ENCODE data around the gene HDAC4.

HDAC4 gene

DNA sequence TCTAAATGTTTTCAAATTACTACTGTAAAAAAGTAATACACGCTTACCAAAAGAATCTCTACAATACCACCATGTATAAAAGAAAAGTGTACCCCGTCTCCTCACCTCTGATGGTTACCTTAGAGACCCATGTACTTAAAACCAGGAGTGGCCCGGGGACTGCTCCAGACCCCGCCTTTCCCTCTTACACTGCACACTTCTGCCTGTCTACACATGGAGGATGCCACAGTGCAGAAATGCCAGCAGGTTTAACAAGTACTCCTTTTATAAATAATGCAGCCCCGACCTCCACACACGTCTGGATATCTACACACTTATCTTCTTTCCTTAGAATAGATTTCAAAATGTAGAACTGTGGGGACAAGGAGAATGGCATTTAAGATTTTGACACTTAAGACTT, 5.3 kb downstream of the HDAC4 start:
- no peak for DNase-seq

DNA sequence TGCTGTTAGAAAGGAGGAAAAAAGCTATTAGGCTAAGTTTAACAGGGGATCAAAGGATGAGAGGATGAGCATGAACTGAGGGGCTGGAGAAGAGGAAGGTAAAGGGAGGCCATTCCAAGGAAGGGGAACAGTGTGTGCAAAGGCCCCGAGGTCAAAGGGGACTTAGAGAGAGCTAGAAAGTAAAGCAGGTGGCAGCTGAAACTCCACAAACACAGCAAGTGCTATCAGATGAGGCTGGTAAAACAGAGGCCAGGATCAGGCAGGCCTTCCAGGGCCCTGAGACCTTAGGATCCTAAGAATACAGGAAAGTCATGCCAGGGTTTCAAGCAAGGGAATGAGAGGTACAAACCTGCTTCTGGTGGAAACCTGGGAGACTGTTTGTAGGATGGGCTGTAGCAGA, 5.8 kb downstream of the HDAC4 start:
- no peak for DNase-seq

DNA sequence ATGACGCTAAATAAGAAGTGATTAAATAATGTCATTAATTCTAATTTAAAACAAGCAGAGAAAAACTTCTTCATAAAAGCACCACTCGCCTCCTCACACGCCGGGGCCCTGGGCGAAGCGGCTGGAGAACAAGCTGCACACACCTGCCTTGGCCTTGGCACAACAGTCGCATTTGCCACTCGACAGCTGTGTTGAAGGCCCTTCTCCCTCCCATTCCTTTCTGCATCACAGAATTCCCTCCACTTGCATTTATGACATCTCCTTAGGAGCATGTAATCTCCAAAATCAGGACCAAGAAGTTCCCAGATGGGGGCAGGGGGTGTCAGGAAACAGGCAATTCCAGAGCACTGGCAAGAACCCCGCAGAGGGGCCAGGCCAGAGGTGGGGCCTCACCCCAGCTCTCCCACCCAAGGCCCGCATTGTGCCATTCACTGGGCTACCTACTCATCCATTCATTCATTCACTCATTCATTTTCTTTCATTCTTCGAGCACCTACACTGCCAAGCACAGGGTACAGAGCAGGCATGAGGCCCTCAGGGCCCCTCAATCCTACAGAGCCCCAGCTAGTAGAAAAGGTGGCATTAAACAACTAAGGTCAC, 6.4 kb downstream of the HDAC4 start:
- DNase-seq = no peak

DNA sequence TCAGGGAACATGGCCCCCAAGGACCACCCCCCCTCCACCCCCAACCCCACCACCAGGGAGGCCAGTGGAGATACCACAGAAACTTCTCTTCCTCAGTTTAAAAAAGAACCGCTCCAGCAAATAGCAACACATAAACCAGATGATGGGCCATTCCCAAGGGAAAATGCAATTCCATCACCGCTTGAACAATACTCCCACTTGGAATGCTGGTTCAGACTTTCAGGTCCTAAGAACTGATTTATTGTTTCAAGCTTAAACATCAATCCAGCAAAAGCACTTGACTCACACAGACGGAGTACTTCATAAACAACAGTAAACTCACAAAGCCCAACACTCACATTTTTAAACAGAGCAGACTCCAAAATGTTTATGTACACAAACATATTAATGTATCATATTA, 6.9 kb downstream of the HDAC4 start:
- no peak for DNase-seq

DNA sequence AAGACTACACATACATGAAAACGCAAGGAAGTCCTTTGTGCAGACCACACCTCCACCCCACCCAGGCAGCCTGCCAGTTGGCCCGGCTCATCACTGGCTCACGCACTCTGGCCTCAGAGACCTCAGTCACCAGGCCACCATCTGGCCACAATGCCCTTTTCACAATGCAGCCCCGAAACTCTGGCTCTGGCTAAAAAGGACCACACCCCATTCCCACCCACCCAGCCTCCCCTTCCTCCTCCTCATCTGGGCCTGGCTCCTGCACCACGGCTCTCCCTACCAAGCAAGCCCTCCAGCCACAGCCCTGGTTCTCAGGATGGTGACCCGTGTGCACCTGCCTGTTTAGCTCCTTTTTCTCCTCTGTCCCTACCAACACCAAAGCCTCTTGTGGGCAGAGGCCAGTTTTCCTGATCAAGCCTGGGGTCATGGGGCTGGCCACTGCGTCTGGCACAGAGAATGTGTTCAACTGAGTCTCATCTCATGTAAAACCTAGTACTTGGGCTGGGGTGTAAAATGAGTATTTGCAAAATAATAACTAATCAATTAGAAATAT, 7.4 kb downstream of the HDAC4 start:
- DNase-seq = no peak

DNA sequence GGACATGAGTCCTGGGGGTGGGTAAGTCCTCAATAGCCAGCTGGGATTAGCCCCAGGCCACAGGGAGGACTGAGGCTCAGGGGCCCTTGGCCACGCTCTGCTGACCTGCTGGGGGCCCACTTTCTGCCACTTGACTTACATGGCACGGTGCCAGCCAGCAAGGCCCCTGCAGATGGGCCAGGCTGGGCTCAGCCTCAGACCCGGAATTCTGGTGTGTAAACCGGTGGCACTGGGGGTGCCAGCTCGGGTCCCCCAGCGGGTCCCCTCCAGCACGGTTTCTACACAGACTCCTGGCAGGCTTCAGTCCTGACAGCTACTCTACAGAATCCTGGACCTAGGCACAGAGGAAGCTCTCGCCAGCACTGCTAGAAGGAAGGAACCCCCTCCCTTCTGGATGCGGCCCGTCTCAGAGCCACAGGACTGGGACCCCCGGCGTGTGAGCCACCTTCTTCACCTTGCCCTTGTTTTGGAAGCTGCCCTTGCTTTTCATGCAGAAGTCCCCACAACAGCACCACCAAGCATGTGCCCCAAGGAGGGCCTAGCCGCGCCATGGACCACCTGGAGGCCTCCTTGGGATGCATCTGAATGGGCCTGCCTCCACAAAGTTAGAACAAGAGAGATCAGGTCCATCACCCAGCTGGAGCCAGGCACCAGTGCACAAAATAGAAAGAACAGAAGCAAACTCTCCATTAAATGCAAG, 8.0 kb downstream of the HDAC4 start:
- DNase-seq = no peak

DNA sequence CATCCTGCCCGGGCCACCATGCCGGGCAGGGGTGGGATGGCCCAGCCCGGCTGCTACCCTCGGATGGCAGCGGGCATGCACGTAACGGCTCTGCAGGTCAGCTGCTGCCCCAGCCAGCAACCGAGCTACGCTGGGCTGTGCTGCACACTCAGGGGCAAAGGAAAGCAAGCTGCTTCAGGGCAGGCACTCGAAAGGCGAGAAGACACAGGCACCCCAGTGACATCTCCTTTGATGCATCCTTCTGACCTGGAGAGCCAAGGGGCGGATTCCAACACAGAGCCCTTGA, 8.8 kb downstream of the HDAC4 start:
- no peak for DNase-seq

DNA sequence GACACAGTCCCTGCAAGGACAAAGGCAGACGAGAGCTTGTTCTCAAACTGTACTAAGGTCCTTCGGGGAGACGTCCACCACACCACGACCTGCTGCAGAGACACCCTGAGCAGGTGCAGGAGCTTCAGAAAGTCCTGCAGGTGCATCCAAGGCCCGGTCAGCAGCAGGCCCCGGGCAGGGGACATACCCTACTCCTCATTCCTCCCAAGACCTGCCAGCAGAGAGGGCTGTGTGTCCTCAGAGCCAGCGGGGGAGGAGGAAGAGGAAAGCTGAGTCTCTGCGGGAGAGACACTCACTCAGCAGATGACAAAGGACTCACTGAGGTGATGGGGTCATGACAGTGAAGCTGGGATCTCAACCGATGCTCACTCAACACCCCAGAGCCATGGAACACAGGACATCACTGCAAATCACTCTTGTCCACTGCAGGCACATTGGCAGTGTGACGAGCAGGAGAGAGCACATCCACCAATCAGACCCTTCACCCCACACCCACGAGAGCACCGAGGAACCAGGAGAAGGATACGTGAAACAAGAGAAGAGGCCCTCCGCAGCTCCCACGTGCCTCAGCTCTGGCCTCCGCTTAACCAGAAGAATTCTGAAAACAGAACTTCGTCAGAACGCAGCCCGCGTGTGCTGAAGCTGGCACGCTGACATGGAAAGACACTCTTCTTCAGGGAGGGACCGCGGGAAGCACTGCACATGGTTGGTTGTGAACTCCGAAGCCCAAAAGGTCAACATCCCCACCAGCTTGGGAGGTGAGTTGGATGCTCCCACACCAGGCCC, 9.3 kb downstream of the HDAC4 start:
- no peak for DNase-seq

DNA sequence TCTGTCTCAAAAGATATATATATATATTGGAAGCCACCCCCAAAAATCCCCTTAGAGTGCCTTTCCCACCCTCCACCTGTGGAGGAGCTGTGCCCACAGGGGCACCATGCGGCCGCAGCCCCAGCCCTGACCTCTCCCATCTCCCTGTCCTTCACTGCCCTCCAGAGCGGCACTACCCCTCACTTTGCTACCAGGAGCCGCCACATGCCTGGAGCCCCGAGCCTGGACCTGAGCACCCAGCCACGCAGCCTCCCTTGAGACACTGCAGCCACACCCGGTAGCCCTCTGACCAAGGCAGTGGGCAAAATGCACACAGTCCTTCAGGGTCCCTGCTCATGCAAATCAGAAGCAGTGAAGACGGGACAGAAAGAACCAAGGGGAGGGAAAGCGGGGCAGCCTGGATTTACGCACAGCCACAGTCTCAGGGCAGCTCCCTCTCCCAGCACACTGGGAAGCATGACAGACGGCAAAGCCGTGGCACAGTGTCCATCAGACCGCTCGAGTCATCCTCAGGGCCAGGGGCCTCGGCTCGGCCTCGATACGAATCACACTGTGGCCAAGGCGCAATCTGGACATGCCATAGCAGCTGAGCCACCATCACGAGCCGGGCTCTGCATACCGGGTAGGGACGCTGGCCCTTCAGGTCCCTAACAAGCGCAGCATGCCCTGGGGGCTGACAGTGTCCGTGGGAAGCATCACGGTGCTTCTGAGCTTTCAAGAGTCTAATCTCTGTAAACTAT, 10.1 kb downstream of the HDAC4 start:
- no peak for DNase-seq

DNA sequence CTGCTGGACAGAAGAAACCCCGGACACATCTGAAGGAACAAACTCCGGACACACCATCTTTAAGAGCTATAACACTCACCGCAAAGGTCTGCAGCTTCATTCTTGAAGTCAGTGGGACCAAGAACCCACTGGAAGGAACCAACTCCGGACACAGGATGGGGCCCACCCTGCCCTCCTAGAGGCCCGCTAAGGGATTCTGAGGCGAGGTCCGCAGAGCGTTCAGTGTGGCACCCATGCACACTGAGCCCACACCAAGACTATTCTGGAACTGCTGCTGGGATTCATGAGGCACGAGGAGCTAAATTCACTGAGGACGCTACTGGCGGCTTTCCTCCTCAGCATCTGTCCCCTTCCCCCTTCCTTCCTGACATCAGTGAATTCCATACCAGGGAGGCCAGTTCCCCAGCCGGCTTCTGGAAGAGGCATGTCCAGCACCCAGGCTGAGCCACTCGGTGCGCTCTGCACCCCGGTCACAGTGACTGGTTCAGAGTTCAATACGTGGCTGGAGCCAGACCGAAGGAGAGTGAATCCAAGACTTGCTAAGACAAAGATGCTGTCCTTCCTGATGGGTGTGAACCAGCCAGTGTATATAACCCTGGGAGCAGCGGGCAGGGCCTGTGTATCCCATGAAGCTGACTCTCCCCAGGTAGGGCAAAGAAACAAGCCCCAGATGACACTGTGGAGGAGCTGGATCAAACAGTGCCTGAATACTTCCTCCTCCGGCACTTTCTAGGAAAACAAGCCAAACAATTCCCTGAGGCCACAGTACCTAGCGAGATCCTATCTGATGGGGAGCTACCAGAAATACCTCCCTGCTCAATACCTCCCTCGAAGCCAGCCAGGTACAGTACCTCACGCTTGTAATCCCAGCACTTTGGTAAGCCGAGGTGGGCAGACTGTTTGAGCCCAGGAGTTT, 11.1 kb downstream of the HDAC4 start:
- no peak for DNase-seq

DNA sequence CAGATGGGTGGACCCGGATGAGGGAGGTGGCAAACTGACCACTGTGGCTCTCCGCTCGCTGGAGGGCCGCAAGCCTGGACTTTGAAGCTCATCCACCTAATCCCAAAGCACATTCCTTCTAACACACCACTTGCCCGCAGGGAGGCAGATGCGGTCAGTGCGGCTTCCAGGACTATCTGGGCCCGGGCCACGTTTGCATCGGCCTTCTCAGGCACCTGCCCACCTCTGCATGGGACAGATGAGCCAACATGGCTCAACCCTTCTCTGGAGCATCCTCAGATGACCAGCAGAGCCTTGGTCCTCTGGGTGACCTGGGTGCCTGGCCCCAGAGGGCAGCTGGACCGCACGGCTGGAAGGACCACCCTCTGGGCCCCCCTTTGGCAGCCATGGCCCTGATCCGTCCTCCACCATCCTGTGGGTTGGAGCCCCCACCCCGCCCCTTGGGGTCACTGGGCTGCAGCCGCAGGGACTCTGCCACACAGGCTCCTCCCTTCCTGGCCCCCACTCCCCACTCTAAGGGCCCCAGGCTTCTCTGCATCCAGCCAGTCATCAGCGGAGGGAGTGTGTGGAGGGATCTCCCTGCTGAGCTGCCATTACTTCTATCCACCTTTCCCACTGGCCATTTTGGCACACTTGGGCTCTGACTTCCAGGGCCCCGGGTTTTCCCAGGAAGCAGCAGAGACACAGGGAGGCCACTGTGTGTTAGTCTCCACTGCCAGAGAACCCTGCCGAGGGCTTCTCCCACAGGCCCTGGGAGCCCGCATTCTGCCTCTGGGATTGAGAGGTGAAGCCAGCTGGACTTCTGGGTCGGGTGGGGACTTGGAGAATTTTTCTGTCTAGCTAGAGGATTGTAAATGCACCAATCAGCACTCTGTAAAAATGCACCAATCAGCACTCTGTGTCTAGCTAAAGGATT, 12.3 kb downstream of the HDAC4 start:
- no peak for DNase-seq

DNA sequence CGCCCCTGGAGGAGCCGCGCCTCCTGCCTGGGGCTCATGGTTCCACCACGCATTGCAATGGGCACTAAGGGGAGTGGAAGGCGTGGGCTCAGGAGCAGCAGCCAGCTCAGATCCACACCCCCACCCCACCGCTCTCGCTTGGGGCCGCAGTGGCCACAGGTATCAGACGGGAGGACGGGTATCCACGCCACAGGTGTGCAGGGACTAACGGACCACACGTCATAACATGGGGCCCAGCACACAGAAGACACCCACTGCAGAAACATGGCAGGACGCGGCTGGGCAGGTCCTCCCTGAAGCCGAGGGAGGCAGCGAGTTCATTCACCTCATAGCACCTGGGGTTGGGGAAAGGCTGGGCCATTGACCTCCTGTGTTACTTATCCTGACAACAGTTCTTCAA, 13.0 kb downstream of the HDAC4 start:
- no peak for DNase-seq

DNA sequence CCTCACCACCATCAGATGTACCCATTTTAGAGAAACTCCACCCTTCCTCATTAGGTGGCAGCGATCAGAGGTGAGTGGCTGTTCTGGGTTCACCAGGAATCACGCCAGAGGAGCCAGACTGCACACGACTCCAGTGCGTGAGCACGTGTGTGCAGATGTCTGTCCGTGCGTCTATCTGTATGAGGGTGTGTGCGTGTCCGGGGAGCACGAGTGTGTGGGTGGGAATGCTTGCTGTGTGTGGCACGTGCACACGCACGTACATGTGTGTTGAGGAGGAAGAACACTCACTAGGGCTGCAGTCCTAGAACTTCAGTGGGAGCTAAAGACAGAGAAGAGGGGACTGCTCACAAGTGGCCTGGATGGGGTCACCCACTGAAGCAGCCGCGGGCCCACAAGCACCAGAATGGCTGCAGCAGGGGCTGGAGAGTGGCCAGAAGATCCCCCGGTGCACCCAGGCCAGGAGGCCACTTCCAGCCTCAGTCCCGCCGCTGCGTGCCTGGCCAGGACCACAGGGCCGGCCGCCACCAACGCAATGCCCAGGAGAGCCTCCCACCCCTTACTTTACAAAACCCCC, 13.9 kb downstream of the HDAC4 start:
- no peak for DNase-seq

DNA sequence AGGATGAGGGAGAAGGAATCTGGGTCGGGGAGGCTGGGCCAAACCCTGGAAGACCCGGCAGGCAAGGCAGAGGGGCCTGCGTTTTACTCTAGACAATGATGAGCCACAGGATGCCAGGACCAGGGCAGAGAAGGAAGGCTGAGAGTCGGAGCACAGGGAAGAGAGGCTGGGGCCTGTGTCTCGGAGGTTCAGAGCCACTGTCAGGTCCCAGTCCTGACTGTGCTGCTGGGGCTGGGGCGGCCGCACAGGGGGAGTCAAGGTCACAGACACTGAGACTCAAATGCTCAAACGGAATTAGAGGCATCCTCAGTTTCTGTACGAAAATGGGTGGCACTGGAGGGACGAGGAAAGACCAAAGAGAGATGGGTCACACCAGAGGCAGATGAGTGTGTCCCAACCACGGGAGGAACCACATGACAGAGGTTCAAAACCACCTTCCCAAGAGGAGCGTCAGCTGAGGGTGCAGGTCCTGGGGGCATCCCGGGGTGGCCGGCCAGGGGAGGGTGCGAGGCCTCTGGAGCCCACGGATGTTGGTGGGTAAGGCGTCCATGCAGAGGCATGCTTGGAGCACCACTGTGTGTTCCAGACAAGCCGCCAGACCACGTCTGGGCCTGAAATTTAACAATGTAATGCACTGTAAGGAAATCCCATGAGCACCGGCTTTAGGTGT, 14.7 kb downstream of the HDAC4 start:
- no peak for DNase-seq

DNA sequence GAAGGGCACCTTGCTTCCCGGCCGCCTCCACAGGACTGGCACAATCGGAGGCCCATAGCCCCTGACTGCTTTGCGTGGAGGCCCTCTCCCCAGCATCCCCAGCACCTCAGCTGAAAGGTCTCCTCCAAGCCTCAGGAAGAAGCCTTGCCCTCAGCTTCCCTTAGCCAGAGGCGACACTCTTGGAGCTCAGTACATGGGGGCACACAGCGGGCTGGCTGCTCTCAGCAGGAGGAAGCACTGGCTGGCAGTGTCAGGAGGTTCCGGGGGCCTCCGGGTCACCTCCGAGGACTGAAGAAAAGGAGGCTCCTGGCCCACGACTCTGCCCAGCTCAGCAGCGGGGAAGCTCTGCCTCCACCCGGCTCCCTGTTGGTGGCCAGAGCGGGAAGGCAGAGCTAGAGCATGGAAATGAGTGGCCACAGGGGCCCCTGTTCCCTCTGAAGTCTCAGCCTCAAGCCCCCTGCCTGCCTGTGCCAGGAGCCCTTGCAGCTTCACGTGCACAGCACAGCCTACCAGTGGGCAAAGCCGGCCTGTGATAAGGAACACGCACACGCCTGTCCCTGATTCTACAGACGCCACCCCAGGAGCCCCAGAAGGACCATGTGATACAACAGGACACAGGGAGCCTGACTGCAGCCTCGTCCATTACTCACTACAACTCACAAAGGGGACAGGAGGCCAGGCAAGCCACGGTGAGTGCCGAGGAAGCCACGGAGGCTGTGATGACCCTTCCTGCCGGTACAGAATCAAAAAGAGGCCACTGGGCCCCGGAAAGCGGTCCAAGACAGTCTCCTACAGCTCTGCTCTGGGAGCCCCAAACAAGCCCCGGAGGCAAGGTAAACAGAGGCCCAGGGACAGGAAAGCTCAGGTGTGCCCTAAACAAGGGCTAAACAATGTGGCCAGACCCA, 15.5 kb downstream of the HDAC4 start:
- DNase-seq = no peak

DNA sequence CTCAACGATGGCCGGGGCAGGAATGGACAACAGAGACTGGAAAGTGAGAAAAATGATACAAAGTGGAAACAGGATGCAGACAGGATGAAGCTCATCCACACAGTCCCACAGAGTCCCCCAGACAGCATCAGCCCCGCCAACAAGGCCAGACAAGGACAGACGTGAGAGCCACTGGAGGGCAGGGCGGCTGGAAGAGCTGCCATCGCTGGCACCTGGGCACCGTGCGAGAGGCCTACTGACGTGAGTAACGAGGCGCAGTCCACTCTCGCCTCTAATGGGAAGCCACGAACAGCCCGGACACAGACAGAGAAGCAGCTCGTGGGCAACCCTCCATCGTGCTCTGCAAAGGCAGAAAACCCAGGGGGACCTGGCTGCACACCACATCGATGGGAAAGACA, 17.1 kb downstream of the HDAC4 start:
- no peak for DNase-seq

DNA sequence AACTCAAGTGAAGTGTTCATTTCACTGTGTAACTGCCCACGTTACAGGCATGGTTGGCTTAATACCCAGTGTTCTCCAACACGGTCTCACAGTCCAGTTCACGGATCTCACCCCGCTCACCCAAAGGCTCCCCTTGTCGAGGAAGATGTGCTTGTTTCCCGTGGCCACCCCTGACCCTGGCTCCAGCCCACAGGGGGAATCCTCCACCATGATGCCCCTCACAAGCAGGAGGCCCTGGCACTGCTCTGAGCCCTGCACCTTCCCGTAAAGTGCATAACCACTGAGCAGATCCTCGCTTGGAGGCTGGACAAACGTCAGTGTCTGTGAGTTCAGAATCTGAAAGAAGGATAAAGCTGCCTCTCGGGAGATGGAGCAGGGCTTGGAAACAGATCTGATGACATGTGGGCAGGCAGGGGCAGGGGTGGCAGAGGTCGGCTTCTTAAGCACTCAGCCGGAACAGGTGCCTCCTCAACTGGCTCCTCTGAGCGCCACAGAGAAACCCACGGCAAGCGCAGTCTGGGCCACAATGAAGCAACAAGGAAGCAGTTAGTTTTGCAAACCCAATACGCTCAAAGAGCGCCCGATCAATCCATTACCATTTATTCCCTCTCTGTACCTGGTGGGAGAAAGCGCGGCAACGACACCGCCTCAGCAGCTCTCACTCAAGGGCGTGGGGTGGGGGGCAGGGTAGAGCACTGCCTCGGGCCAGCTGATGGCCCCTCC, 17.6 kb downstream of the HDAC4 start:
- DNase-seq = no peak

DNA sequence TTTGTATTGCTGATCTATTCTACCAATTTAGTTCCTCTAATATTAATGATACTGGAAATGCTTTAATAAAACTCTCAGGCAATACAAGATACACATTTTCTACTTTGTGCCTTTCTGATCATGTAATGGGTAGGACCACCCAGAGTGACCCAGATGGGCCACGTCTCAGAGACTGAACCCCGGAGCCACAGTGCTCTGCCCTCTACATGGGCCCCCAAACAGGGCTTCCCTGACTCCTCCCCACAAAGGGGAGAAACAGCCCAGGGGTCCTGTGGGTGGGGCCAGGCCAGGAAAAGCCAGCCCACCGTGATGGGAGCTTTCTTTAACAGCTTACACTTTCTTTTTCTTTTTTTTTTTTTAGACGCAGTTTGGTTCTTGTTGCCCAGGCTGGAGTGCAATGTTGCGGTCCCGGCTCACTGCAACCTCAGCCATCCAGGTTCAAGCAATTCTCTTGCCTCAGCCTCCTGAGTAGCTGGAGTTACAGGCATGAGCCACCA, 18.4 kb downstream of the HDAC4 start:
- DNase-seq = no peak
